Activated CD8-positive, alpha-beta memory T cell treated with anti-CD3 and anti-CD28 coated beads for 48 hours (primary cell): ENCODE measurements around the gene CCDC188.

Experiments
- DNase-seq, 3 experiments: peaks; one replicate each; pipeline ENCODE4 v3.0.0-alpha.2; 2020; ENCODE audit warnings: low read depth in 2 of 3, low spot score in 2 of 3

Gene CCDC188

DNA sequence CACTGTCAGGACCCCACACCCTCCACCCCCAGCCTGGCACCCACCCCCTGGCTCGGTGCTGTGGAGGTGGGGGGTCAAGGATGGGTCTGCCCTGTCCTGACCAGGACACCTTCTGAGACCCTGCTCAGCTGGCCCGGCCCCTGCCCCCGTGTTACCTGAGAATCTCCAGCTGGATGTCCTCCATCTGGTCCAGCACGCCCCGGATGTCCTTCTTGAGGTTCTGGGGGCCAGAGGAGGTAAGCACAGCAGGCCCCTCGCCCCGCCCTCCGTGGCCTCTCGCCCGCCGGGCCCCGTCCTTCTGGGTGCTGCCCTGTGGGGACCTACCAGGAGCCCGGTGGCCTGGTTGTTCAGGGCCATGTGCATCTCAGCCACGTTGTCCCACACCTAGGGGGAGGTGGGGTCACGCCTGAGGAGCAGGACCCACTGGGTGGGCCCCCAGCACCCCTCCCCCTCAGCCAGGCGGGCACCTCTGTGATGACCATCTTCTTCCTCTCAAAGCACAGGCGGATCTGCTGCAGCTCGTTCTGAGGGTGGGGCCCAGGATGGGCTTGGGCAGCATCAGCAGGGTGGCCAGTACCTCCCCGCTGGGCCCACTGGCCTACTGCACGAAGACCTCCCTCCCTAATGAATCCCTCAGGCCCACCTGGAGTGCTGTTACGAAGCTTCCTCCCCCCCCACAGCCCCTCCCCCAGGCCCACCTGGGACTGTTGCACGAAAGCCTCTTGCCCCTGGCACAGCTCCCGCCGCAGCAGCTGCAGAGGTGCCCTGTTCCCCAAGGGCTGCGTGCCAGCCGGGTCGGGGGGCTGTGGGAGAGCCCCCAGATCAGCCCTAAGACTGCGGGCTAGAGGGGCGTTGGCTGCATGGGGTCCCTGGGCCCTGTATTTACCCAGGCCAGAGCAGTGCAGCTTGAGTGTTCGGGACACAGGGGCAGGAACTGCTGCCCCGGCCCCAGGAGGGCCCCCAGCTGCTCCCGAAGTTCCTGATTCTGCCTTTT lies 1.3 kb downstream of the CCDC188 start:
- DNase-seq, result no peak

DNA sequence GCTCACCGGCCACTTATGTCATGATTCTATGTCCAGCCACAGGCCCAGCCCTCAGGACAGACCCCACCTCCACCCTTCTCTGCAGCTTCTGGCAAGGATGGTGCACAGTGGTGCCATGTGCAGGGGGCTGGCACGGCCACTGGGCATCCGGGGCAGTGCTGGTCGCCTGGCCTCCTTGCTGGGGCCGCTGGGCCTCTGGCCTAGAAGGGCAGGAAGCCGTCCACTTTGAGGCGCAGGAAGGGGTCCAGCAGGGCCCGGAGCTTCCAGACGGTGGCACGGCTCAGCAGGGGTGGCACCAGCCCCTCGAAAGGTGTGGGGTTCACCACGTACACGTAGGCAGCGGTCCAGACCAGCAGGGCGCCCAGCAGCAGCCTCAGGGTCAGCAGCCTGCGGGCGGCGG lies 2.4 kb downstream of the CCDC188 start:
- DNase-seq, result no peak

DNA sequence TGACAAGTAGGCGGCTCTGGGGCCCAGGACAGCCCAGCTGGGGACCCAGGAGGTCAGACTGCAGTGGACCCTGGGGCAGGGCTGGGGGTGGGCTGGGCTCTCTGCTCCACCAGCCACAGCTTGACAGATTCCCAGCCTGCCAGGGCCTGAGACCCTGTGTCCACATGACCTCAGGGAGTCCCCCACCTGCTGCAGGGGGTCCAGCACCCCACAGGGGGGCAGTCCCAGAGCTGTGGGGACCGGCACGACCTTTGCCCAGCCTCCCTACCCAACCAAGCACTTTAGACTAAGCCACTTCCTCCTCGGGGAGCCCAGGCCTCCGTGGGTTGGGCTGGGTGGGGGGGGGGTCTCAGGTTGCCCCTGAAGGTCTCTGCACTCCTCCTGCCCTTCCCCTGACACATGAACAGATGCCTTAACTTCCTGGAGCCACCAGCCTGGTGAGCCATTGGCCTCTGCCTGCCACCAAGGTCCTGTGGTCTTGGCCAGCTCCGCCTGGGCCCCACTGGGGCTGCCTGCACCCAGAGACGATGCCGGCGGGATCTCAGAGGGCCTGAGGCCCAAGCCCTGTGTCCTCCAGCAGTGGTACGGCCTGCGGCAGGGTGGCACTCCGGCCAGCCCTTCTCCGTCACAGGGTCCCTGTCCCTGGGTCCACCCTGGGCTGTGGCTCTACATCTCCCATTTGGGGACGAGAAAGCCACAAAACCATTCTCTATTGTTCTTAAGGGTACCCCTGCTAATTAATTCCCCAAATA lies 3.4 kb downstream of the CCDC188 start:
- DNase-seq, result no peak

DNA sequence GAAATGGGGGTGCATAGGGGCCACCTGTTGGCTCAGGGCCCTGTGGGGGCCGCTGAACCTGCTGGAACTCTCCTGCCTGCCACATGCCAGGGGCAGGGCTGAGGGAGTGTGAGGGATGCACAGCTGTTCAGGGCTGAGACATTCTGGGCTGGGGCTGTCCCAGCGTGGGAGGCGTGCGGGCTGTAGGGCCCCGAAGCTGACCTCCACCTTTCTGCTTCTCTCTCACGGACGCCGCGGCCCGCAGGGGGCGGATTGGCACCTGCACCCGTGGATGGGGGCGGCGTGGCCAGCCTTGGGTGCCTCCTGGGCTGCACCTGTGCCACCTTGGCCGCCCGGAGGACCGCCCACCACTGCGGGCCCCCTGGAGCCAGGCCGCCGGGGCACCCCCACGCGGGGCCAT lies 4.1 kb downstream of the CCDC188 start:
- DNase-seq, result no peak

DNA sequence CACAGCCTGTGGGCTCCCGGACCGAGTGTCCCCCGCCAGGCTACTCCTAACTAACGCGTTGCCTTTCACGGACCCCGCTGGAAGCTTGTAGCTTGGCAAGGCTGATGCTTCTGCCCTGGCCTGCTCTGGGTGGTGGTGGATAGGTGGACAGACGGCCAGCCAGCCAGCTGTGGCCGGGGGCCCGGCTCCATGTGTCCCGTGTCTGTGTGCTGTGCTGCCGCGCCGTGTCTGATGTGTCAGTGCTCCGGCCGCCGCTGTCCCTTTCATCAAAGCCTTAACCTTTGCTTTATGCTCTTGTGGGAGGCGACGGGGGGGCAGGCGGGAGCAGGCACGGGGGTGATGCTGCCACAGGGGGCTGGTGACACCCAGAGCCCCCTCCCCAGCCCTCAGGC lies 5.0 kb downstream of the CCDC188 start:
- DNase-seq, result no peak

DNA sequence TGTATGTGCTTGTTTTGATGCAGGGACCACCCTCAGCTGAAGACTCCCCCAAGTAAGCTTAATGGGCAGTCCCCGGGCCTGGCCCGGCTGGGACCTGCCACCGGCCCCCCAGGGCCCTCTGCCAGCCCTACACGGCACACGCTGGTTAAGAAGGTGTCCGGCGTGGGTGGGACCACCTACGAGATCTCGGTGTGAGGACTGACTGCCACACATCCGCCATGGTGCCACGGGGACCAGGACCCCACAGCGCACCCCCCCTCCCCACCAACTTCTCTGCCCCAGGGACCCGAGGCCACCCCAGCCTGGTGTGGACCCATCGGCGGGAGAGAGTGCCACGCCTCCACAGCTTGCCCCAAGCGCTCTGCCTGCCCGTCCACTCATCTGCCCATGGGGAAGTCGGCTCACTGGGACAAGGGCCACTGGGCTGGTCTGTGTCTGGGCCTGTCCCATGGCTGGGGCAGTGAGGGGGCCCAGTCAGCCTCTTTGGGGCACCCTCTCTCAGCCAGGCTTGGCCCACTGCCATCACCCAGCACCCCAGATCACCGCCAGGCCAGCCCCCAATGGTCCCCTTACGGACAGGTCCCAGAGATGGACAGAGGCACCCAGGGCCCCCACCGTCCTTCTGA lies 5.5 kb downstream of the CCDC188 start:
- DNase-seq, result no peak

DNA sequence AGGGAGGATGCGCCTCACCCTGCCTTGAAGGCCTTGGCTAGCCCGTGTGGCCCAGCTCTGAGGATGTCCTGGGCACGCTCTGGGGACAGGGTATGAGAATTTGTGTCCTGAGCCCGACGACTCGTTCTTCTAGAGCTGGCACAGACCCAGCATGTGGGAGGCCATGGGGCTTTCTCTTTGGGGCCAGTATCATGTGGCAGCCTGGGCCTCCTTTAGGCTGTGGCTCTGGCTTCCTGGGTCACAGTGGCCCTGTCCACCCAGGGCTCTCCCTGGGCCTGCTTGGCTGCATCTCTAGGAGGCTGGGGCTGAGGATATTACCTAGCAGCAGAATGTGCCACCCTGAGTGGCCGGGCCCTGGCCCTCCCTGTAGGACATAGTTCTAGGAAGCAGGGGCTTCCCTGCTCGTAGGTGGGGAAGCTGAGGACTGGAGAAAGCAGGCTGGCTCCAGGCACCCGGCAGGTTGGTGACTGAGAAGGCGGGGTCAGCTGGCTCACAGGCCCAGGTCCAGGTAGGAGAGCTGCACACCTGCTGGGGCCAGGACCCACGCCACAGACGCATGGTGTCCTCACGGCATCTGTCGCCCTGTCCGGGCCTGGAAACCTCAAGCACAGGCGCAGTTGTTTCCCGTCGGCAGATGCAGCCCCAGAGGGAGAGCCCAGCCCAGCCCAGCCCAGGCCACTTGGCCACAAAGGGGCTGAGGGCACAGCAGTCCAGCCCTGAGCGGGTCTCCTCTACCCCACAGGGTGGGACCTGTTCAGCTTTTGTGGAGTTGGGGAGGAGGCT lies 6.8 kb downstream of the CCDC188 start:
- no peak for DNase-seq

DNA sequence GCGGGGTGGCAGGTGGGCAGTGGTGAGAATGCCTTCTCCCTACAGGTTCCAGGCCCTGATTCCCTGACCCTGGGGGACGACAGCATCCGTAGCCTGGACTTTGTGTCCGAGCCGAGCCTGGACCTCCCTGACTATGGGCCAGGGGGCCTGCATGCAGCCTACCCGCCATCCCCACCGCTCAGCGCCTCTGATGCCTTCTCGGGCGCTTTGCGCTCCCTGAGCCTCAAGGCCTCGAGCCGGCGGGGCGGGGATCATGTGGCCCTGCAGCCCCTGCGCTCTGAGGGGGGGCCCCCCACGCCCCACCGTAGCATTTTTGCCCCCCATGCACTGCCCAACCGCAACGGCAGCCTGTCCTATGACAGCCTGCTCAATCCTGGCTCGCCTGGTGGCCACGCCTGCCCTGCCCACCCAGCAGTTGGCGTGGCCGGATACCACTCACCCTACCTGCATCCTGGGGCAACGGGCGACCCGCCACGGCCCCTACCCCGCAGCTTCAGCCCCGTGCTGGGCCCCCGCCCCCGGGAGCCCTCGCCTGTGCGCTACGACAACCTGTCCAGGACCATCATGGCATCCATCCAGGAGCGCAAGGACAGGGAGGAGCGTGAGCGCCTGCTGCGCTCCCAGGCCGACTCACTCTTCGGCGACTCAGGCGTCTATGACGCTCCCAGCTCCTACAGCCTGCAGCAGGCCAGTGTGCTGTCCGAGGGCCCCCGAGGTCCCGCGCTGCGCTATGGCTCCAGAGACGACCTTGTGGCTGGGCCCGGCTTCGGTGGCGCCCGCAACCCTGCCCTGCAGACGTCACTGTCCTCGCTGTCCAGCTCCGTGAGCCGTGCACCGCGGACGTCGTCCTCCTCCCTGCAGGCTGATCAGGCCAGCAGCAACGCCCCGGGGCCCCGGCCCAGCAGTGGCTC lies 7.9 kb downstream of the CCDC188 start:
- no peak for DNase-seq

DNA sequence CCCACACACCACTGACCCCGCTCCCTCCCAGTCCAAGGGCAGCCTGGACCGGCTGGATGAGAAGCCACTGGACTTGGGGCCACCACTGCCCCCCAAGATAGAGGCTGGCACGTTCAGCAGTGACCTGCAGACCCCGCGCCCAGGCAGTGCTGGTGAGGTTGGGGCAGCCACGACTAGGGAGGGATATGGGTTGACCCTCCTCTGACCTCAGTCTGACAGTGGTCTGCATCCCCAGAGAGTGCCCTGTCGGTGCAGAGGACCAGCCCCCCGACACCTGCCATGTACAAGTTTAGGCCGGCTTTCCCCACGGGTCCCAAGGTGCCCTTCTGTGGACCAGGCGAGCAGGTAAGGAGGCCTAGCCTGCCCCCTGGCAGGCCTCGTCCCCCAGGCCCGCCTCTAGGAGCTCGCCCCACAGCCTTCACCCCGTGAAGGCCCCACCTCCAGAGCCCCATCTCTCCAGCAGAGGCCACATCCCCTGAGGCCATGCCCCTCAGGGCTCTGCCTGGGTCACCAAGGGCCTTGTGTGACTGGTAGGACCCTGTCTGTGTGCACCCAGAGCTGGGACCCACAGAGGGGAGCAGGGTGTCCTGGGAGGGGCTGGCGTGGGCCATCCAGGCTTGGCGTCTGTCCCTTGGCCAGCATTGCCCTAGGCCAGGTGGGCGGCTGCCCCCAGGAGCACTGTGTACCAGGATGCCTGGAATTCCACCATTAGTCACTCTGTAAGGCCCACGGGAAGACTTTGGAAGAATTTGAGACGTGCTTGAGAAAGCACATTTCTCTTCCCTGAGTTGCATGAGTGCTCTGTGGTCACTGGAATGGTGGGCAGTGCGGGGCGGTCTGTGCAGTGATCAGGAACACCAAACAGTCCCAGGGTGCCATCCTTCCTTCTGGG lies 9.4 kb downstream of the CCDC188 start:
- no peak for DNase-seq

DNA sequence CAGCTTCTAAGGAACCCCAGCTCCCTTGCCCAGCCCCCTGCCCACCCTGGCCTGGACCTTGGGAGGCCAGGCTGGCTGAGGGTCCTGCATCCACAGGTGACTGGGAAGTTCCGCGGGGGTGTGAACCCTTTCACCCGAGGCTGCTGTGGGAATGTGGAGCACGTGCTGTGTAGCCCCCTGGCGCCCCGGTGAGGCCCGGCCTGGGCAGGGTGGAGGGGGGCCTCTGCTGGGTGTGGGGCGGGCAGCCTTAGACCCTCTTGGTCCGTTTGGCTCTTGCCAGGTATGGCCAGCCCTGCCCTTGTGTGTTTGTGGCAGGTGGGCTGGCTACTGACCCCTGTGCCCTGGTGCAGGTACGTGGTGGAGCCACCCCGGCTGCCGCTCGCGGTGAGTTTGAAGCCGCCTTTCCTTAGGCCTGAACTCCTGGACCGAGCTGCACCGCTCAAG lies 10.3 kb downstream of the CCDC188 start:
- DNase-seq, result no peak

DNA sequence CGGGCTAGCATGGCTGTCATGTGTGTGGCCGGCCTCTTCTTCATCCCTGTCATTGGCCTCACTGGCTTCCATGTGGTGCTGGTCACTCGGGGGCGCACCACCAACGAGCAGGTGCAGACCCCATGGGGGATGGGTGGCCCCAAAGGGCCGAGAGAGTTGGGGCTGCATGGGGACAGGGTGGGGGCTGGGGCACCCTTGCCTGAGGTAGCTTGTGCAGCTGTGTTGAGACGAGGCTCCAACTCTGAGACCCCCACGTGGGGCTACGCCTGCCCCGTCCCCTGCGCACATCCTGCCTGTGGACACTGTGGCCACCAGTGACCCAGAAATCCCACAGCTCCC lies 10.8 kb downstream of the CCDC188 start:
- DNase-seq, result no peak

DNA sequence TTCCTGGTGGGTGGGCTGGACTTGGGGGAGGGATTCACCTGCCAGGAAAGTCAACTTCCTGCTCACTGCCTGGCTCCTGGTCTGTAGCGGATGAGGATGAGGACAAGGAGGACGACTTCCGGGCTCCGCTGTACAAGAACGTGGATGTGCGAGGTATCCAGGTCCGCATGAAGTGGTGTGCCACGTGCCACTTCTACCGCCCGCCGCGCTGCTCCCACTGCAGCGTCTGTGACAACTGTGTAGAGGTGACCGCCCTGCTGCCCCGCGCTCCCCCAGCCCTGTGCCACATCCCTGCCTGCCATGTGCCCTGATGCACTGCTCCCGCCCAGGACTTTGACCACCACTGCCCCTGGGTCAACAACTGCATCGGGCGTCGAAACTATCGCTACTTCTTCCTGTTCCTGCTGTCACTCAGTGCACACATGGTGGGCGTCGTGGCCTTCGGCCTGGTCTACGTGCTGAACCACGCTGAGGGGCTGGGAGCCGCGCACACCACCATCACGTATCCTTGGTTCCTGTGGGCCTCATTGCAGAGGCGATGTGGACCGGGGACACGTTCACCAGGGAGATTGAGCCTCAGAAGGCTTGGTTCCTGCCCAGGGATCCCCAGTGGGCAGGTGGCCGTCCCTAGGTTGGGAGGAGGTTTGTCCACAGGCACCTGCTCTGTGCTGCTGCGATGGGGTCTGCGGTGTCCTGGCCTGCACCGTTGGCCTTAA lies 11.3 kb downstream of the CCDC188 start:
- DNase-seq, result no peak

DNA sequence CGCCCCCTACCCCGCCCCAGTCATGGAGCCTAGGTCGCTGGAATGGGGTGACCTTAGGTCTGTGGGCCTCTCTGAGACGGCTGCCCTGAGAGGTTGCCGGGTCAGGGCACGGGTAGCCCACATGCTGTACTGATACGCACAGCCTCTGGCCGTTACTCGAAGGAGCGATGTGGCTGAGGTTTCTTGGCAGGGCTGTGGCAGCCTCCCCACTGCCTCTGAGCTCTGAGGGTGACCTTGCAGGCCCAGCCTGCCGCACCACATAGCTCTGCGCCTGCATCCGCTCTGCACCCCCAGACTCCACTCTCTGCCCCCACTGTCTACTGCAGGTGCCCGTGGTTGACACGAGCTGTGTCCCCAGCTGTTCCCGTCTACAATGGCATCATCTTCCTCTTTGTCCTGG lies 12.0 kb downstream of the CCDC188 start:
- no peak for DNase-seq

DNA sequence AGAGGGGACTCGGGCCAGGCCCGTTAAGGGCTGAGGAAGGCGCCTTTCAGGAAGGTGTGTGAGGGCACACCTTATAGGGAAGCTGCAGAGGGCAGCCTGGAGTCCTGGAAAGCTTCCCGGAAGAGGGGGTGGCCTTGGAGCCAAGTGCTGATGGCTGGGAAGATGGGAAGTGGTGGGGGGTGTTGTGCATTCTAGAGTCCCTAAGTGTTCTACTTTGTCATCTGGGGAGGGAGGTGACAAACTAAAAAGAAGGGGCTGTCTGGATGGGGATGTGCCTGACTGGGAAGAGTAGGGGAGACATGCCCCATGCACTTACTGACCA lies 12.5 kb downstream of the CCDC188 start:
- no peak for DNase-seq

DNA sequence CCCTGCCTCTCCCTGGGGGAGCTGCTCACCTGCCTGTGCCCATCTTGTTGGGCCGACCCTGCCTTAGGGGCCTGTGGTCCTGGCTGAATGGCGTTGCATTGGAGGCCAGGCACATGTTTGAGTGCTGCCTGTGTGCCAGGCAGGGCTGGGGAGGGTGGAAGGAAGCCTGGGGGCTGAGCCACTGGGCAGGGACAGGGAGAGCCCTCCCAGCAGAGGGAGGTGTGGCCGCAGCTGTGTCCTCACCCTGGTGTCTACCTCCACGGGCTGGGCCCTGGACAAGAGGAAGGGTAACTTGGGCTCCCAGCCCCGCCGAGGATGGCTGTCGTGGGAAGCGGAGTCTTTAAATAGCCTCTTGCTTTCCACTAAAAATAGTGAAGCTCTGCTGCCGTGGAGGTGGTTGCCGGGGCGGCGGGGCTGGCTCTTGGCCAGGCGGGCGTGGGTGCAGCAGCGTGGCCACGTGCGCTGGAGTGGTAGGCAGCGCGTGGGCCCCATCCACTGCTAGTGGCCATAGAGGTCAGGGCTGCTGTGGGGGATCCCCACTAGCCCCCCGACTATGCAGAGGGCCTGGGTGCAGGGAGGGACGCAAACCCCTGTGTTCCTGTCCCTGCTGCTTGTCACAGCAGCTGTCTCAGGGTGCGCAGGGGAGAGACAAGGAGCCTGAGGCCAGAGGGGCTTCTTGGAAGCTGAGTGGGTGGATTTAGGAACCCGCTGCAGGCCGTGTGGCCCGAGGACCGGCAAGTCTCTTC lies 13.0 kb downstream of the CCDC188 start:
- DNase-seq, result no peak

DNA sequence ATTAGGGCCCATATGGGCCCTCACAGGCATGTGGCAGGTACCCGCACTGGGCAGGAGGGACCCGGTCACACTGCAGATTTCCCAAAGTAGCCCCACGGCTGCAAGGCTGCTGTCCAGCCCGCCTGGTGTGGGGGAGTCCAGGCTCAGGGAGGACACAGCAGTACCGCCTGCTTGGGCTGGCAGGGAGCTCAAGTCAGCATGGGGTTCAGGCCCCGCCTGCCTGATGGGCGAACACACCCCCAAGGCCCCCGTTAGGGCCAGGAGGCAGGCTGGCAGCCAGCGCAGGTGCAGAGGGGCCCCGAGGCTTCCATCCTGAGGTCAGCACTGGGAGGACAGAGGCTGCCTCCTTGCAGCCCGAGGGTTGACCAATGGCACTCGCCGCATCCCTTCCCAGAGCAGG lies 13.7 kb downstream of the CCDC188 start:
- no peak for DNase-seq

DNA sequence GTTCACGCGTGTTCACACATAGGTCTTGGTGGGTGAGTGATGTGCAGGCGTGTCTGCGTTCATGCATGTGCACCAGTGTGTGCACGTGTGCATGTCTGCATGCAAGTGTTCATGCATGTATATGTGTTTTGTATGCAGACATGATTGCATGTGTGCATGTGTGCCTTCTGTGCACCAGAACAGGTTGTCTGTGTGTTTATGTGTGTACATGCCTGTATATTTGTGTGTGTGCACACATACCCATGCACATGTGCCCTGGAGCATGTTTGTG lies 14.3 kb downstream of the CCDC188 start:
- no peak for DNase-seq
